A673 (cell line): ENCODE measurements around the gene ABI1. TPM values are rescaled to one million over a fixed set of nuclear protein-coding genes. Genes with fewer than 3 reads are reported as not detected.

Experiments used
- BruUV-seq: library from RNA; stranded (reverse); fragments of 400-500 nt; replicated peaks from 2 replicates; lab custom pipeline; 2021; lab: Mats Ljungman, UMichigan
- CTCF ChIA-PET: fragments of 300-600 bp; sonication (Branson Sonifier 250); formaldehyde crosslinking; loops from one replicate; lab custom pipeline; 2022; ENCODE audit warnings: antibody characterized with exemption; lab: Charles Lee
- POLR2A ChIA-PET: fragments of 300-600 bp; sonication (Branson Sonifier 250); formaldehyde crosslinking; loops from one replicate; lab custom pipeline; 2022; ENCODE audit warnings: antibody characterized with exemption; ENCODE audit not compliant: low non-redundant PET; lab: Charles Lee
- DNase-seq: peaks from one replicate; pipeline ENCODE4 v3.0.0-alpha.2; 2015; ENCODE audit warnings: low spot score
- H3K27ac ChIP-seq: fragments of 200-600 bp; sonication (generic); 2 replicates; pipeline ENCODE4 v1.5.1; 2016; ENCODE audit warnings: mixed run types, low read depth, mild to moderate bottlenecking, mixed read lengths, antibody characterized with exemption, low read length; ENCODE audit not compliant: poor library complexity, severe bottlenecking
- H3K27me3 ChIP-seq: fragments of 200-600 bp; sonication (generic); replicated peaks from 2 replicates; pipeline ENCODE4 v1.6.1; 2017; ENCODE audit warnings: mixed run types, low read depth, mild to moderate bottlenecking, mixed read lengths, antibody characterized with exemption, low read length; ENCODE audit not compliant: insufficient read depth, poor library complexity
- H3K36me3 ChIP-seq: fragments of 200-600 bp; sonication (generic); 2 replicates; pipeline ENCODE4 v1.6.1; 2016; ENCODE audit warnings: mixed run types, mild to moderate bottlenecking, mixed read lengths, antibody characterized with exemption, low read length; ENCODE audit not compliant: insufficient read depth, poor library complexity, severe bottlenecking
- H3K4me1 ChIP-seq: fragments of 200-600 bp; sonication (generic); 2 replicates; pipeline ENCODE4 v1.6.1; 2017; ENCODE audit warnings: mixed run types, mild to moderate bottlenecking, mixed read lengths, antibody characterized with exemption, low read length; ENCODE audit not compliant: insufficient read depth, poor library complexity, severe bottlenecking
- H3K4me3 ChIP-seq: fragments of 200-600 bp; sonication (generic); 2 replicates; pipeline ENCODE4 v1.5.1; 2016; ENCODE audit warnings: low read depth, mixed run types, mild to moderate bottlenecking, mixed read lengths, low read length; ENCODE audit not compliant: poor library complexity, severe bottlenecking
- H3K9me3 ChIP-seq: fragments of 200-600 bp; sonication (generic); 2 replicates; pipeline ENCODE4 v1.6.1; 2016; ENCODE audit warnings: mixed run types, low read depth, mild to moderate bottlenecking, mixed read lengths, antibody characterized with exemption, low read length; ENCODE audit not compliant: poor library complexity, severe bottlenecking
- EZH2 ChIP-seq: fragments of 200-600 bp; sonication (generic); IDR thresholded peaks from 2 replicates; pipeline ENCODE4 v1.6.1; 2017; ENCODE audit warnings: borderline replicate concordance, low read depth, mild to moderate bottlenecking, mixed read lengths, antibody characterized with exemption, low read length; ENCODE audit not compliant: poor library complexity, severe bottlenecking
- intact Hi-C: fragments of 100-400 bp; cut with micrococcal nuclease; formaldehyde crosslinking; loops from one replicate; pipeline ENCODE4 v1.10.0; 2022; ENCODE audit not compliant: unreplicated experiment
- total RNA-seq: library from RNA; stranded (reverse); gene quantifications from 2 replicates; pipeline ENCODE4 v1.2.3, GENCODE V29; 2021
- TF ChIP-seq, protein P1 (sequence below): fragments of 300-800, 200-600 bp; sonication (generic); conservative IDR thresholded peaks from 2 replicates; pipeline ENCODE4 v1.5.1; 2017; ENCODE audit warnings: low read depth, mild to moderate bottlenecking, antibody characterized with exemption, low read length, moderate library complexity, mixed read lengths

ABI1 gene
- total RNA-seq, 1 experiment from 2014 or later = 70.5 TPM

DNA sequence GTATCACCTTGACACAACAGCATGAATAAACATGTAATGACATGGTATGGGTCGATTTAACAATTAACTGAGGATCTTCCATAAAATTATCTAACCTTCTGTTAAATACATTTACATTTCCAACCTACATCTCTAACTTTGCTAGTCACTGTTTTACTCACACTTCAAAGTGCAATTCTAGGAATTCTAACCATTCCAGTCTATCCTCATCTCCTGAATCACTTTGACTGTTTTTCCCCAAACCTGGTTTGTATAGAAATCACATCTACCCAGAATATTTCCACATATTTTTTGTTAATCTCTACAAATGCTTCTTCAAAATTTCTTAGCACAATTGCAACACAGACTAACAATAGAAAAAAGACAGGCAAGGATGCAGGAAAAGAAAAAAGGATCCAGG lies 6.2 kb downstream of the ABI1 start:
- H3K9me3 ChIP-seq = no peaks in the 10 kb centered on the region
- no peak overlapping the region for H3K27ac ChIP-seq
- DNase-seq = no peak
- H3K36me3 ChIP-seq = no peaks in the 10 kb centered on the region
- ChIA-PET CTCF (no interaction called here), POLR2A (no interaction called here)
- H3K27me3 ChIP-seq = no peaks in the 10 kb centered on the region
- no TSS peak for BruUV-seq
- H3K4me1 ChIP-seq = peaks cover 27% of the 10 kb centered on the region
- intact Hi-C loops = no loop called here
- no peak for TF ChIP-seq EZH2
- no peak overlapping the region for H3K4me3 ChIP-seq

DNA sequence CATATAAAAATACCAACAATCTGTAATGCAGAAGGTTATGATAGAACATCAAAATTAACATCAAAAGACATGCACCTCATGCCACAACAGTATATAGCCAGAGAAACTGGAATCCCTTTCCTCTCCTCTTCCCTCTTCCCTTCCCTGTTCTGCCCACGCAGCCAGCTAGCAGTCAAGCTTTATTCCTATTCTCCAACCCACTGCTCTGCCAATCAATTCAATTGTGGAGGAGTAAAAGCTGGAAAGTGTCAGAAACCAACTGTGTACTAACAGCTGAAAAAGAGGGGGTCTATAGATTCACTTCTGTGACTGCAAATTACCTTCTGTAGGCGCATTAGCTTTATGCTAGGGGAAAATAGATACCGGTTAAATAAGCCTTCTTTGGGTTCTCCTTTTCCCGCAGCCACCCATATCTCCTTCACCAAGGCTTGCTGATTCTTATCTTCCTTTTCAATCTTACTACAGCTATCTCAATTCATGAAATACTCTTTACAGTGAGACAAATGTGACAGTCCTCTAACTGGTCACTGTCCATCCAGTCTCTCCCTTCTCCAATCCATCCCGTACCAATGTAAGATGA lies 16.3 kb downstream of the ABI1 start:
- H3K4me1 ChIP-seq = peaks cover 20% of the 10 kb centered on the region
- H3K27ac ChIP-seq = no peak overlapping the region
- H3K27me3 ChIP-seq = no peaks in the 10 kb centered on the region
- POLR2A ChIA-PET = interaction anchor here (0.6 kb wide), 1 partner anchor 1352 kb away, joined by 5 read pairs; no protein-coding TSS in a partner anchor
- H3K36me3 ChIP-seq = no peaks in the 10 kb centered on the region
- no peaks in the 10 kb centered on the region for H3K9me3 ChIP-seq
- TF ChIP-seq, protein P1, sequence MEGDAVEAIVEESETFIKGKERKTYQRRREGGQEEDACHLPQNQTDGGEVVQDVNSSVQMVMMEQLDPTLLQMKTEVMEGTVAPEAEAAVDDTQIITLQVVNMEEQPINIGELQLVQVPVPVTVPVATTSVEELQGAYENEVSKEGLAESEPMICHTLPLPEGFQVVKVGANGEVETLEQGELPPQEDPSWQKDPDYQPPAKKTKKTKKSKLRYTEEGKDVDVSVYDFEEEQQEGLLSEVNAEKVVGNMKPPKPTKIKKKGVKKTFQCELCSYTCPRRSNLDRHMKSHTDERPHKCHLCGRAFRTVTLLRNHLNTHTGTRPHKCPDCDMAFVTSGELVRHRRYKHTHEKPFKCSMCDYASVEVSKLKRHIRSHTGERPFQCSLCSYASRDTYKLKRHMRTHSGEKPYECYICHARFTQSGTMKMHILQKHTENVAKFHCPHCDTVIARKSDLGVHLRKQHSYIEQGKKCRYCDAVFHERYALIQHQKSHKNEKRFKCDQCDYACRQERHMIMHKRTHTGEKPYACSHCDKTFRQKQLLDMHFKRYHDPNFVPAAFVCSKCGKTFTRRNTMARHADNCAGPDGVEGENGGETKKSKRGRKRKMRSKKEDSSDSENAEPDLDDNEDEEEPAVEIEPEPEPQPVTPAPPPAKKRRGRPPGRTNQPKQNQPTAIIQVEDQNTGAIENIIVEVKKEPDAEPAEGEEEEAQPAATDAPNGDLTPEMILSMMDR = no peak
- TF ChIP-seq EZH2 = no peak
- intact Hi-C loops = no loop called here
- CTCF ChIA-PET = no interaction called here
- no TSS peak for BruUV-seq
- DNase-seq = no peak
- H3K4me3 ChIP-seq = no peak overlapping the region

DNA sequence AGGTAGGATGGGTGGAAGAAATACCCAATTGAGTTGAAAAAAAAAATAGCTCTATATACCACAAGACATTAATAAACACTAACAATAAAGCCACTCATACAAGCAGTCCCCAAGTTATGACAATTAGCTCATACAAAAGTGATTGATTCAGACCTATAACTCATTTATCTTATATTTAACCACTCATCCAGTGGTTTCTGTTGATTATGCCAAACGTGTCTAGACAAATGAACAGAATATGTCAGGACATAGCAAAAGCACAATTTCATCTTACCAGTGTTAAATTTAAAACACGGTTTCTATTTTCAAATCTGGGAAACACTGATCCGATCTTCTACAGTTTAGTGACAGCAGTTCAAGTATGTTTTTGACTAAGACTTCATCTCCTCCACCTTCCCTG lies 17.0 kb downstream of the ABI1 start:
- H3K9me3 ChIP-seq = no peaks in the 10 kb centered on the region
- intact Hi-C loops = no loop called here
- H3K36me3 ChIP-seq = no peaks in the 10 kb centered on the region
- no peak overlapping the region for H3K4me3 ChIP-seq
- CTCF ChIA-PET = no interaction called here
- DNase-seq = no peak
- no peak overlapping the region for H3K27ac ChIP-seq
- BruUV-seq = no TSS peak
- H3K4me1 ChIP-seq = peaks cover 20% of the 10 kb centered on the region
- H3K27me3 ChIP-seq = no peaks in the 10 kb centered on the region
- POLR2A ChIA-PET = interaction anchor here (0.6 kb wide), 1 partner anchor 1353 kb away, joined by 5 read pairs; no protein-coding TSS in a partner anchor
- TF ChIP-seq, protein P1 = no peak
- no peak for TF ChIP-seq EZH2
